Colon (tissue), 2 donors: ENCODE results near the gene SMIM5.

Experiments used
- FAIRE-seq: peaks from 2 replicates; lab custom pipeline; 2012; peaks lifted over from hg19 to GRCh38; lab: Jason Lieb, UNC
- donor health status: control.
- donor health status: control.

Gene SMIM5

GRCh38 chr17:75603123-75603522 is 30.1 kb upstream of the SMIM5 start:
- no peak for FAIRE-seq

- FAIRE-seq = no peak
Observed at GRCh38 chr17:75604034-75604695, 29.1 kb upstream of the SMIM5 start.

- FAIRE-seq = no peak
Observed at GRCh38 chr17:75605790-75606189, 27.4 kb upstream of the SMIM5 start.

- FAIRE-seq = no peak
Observed at GRCh38 chr17:75607086-75607485, 26.1 kb upstream of the SMIM5 start.

- FAIRE-seq = no peak
Observed at GRCh38 chr17:75610103-75610984, 22.9 kb upstream of the SMIM5 start.

- no peak for FAIRE-seq
Observed at GRCh38 chr17:75611851-75612429, 21.3 kb upstream of the SMIM5 start.

- FAIRE-seq = no peak
Observed at GRCh38 chr17:75612906-75613626, 20.2 kb upstream of the SMIM5 start.

GRCh38 chr17:75614006-75614405 is 19.2 kb upstream of the SMIM5 start:
- no peak for FAIRE-seq

GRCh38 chr17:75614556-75615270 is 18.5 kb upstream of the SMIM5 start:
- no peak for FAIRE-seq

- FAIRE-seq = no peak
Observed at GRCh38 chr17:75615301-75615700, 17.9 kb upstream of the SMIM5 start.

- FAIRE-seq = no peak
Observed at GRCh38 chr17:75616521-75617122, 16.6 kb upstream of the SMIM5 start.

- FAIRE-seq = no peak
Observed at GRCh38 chr17:75617218-75617617, 16.0 kb upstream of the SMIM5 start.

GRCh38 chr17:75617675-75618074 is 15.6 kb upstream of the SMIM5 start:
- FAIRE-seq = no peak

- no peak for FAIRE-seq
Observed at GRCh38 chr17:75619506-75620431, 13.5 kb upstream of the SMIM5 start.

- no peak for FAIRE-seq
Observed at GRCh38 chr17:75621489-75621888, 11.7 kb upstream of the SMIM5 start.

- FAIRE-seq = no peak
Observed at GRCh38 chr17:75622076-75622475, 11.2 kb upstream of the SMIM5 start.

- no peak for FAIRE-seq
Observed at GRCh38 chr17:75622771-75623273, 10.4 kb upstream of the SMIM5 start.

- no peak for FAIRE-seq
Observed at GRCh38 chr17:75623386-75623785, 9.8 kb upstream of the SMIM5 start.

- no peak for FAIRE-seq
Observed at GRCh38 chr17:75624021-75624420, 9.2 kb upstream of the SMIM5 start.

- no peak for FAIRE-seq
Observed at GRCh38 chr17:75624714-75625345, 8.4 kb upstream of the SMIM5 start.
